Neural cell (in vitro differentiated cells): ENCODE measurements around the gene CCDC69.

ENCODE experiments used
- EP300 ChIP-seq: fragments of 450-650 bp; conservative IDR thresholded peaks from 2 replicates; pipeline ENCODE4 v1.6.1; 2014; ENCODE audit warnings: antibody characterized with exemption, mild to moderate bottlenecking, moderate library complexity; ENCODE audit not compliant: poor library complexity, severe bottlenecking
- EZH2 ChIP-seq: fragments of 200-600, 300-800 bp; shearing (Covaris generic), sonication (generic); IDR thresholded peaks from 2 replicates; pipeline ENCODE4 v1.6.1; 2014; ENCODE audit warnings: antibody characterized with exemption, low read length, borderline replicate concordance, mild to moderate bottlenecking; ENCODE audit not compliant: insufficient read depth, poor library complexity, severe bottlenecking
- MXI1 ChIP-seq: fragments of 450-650 bp; conservative IDR thresholded peaks from 2 replicates; pipeline ENCODE4 v1.6.1; 2014; ENCODE audit warnings: antibody characterized with exemption, mild to moderate bottlenecking; ENCODE audit not compliant: poor library complexity, severe bottlenecking
- POLR2AphosphoS5 ChIP-seq: IDR thresholded peaks from 2 replicates; pipeline ENCODE4 v1.6.1; 2012
- RAD21 ChIP-seq: fragments of 450-650 bp; conservative IDR thresholded peaks from 2 replicates; pipeline ENCODE4 v1.6.1; 2014; ENCODE audit warnings: antibody characterized with exemption, mild to moderate bottlenecking, moderate library complexity
- SMC3 ChIP-seq: fragments of 450-650 bp; conservative IDR thresholded peaks from 2 replicates; pipeline ENCODE4 v1.6.1; 2014; ENCODE audit warnings: antibody characterized with exemption, mild to moderate bottlenecking, moderate library complexity; ENCODE audit not compliant: poor library complexity
- TAF1 ChIP-seq: IDR thresholded peaks from 2 replicates; pipeline ENCODE4 v1.6.1; 2012; ENCODE audit warnings: low read depth
- TF ChIP-seq, protein P1 (sequence below): fragments of 450-650 bp; IDR thresholded peaks from 2 replicates; pipeline ENCODE4 v1.5.1; 2014; ENCODE audit warnings: antibody characterized with exemption, mild to moderate bottlenecking, moderate library complexity; ENCODE audit not compliant: poor library complexity, severe bottlenecking
- TF ChIP-seq, protein P2 (sequence below): IDR thresholded peaks from 2 replicates; pipeline ENCODE4 v1.6.1; 2012; ENCODE audit warnings: borderline replicate concordance

DNA sequence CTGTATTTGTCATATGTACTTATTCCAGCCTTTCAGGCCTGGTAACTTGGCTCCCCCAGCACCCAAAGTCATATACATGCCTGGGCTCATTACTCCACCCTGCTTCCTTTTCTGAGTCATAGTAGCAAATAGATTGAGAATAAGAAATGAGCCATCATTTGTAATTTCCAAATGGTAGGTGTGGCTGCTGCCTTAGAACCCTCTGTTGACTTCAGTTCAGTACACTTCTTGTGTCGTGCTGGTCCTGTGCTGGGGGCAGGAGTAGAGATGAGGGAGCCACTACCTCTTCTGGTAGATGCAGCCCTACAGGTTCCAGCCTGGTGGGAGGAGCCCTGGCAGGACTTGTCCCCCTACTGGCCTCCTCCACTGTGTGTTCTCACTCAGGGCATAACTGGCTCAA, 40.2 kb upstream of the CCDC69 start:
- TF ChIP-seq, protein P1, sequence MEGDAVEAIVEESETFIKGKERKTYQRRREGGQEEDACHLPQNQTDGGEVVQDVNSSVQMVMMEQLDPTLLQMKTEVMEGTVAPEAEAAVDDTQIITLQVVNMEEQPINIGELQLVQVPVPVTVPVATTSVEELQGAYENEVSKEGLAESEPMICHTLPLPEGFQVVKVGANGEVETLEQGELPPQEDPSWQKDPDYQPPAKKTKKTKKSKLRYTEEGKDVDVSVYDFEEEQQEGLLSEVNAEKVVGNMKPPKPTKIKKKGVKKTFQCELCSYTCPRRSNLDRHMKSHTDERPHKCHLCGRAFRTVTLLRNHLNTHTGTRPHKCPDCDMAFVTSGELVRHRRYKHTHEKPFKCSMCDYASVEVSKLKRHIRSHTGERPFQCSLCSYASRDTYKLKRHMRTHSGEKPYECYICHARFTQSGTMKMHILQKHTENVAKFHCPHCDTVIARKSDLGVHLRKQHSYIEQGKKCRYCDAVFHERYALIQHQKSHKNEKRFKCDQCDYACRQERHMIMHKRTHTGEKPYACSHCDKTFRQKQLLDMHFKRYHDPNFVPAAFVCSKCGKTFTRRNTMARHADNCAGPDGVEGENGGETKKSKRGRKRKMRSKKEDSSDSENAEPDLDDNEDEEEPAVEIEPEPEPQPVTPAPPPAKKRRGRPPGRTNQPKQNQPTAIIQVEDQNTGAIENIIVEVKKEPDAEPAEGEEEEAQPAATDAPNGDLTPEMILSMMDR = no peak
- TF ChIP-seq EZH2 (no peak), POLR2AphosphoS5 (no peak), MXI1 (no peak), RAD21 (no peak), SMC3 (no peak), TAF1 (no peak), EP300 (no peak)
- TF ChIP-seq, protein P2, sequence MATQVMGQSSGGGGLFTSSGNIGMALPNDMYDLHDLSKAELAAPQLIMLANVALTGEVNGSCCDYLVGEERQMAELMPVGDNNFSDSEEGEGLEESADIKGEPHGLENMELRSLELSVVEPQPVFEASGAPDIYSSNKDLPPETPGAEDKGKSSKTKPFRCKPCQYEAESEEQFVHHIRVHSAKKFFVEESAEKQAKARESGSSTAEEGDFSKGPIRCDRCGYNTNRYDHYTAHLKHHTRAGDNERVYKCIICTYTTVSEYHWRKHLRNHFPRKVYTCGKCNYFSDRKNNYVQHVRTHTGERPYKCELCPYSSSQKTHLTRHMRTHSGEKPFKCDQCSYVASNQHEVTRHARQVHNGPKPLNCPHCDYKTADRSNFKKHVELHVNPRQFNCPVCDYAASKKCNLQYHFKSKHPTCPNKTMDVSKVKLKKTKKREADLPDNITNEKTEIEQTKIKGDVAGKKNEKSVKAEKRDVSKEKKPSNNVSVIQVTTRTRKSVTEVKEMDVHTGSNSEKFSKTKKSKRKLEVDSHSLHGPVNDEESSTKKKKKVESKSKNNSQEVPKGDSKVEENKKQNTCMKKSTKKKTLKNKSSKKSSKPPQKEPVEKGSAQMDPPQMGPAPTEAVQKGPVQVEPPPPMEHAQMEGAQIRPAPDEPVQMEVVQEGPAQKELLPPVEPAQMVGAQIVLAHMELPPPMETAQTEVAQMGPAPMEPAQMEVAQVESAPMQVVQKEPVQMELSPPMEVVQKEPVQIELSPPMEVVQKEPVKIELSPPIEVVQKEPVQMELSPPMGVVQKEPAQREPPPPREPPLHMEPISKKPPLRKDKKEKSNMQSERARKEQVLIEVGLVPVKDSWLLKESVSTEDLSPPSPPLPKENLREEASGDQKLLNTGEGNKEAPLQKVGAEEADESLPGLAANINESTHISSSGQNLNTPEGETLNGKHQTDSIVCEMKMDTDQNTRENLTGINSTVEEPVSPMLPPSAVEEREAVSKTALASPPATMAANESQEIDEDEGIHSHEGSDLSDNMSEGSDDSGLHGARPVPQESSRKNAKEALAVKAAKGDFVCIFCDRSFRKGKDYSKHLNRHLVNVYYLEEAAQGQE = no peak
